GM23248 (cell line): ENCODE data around the gene OMP. TPM values are rescaled to one million over a fixed set of nuclear protein-coding genes. Genes with fewer than 3 reads are reported as not detected.
"Not testable (repeated sequence)": the region's sequence is repeated elsewhere in the genome, so short reads cannot be mapped to it uniquely, and the experiment has no call there.

ENCODE experiments used
- DNase-seq: peaks from one replicate; pipeline ENCODE4 v3.0.0-alpha.2; 2015
- H2AFZ ChIP-seq: fragments of 200-600 bp; sonication (generic); 2 replicates; pipeline ENCODE4 v1.6.1; 2016; ENCODE audit warnings: antibody characterized with exemption
- H3F3A ChIP-seq: fragments of 200-600 bp; sonication (generic); 2 replicates; pipeline ENCODE4 v1.6.1; 2016; ENCODE audit warnings: mild to moderate bottlenecking, antibody characterized with exemption, mixed run types; ENCODE audit not compliant: insufficient read depth
- H3K27ac ChIP-seq: fragments of 200-600 bp; sonication (generic); 2 replicates; pipeline ENCODE4 v1.5.1; 2016; ENCODE audit warnings: mild to moderate bottlenecking
- H3K27me3 ChIP-seq: fragments of 200-600 bp; sonication (generic); replicated peaks from 2 replicates; pipeline ENCODE4 v1.6.1; 2016; ENCODE audit warnings: mild to moderate bottlenecking; ENCODE audit not compliant: insufficient read depth
- H3K36me3 ChIP-seq: fragments of 200-600 bp; sonication (generic); 2 replicates; pipeline ENCODE4 v1.6.1; 2016; ENCODE audit warnings: low read depth, mild to moderate bottlenecking
- H3K4me1 ChIP-seq: fragments of 200-600 bp; sonication (generic); 2 replicates; pipeline ENCODE4 v1.6.1; 2016; ENCODE audit warnings: mild to moderate bottlenecking; ENCODE audit not compliant: insufficient read depth
- H3K4me2 ChIP-seq: fragments of 200-600 bp; sonication (generic); one replicate; pipeline ENCODE4 v1.6.1; 2016; ENCODE audit warnings: mild to moderate bottlenecking; ENCODE audit not compliant: unreplicated experiment
- H3K4me3 ChIP-seq: fragments of 200-600 bp; sonication (generic); 2 replicates; pipeline ENCODE4 v1.5.1; 2016; ENCODE audit warnings: mild to moderate bottlenecking
- H3K79me2 ChIP-seq: fragments of 200-600 bp; sonication (generic); 2 replicates; pipeline ENCODE4 v1.6.1; 2016; ENCODE audit warnings: mild to moderate bottlenecking; ENCODE audit not compliant: insufficient read depth
- H3K9ac ChIP-seq: fragments of 200-600 bp; sonication (generic); 2 replicates; pipeline ENCODE4 v1.6.1; 2016; ENCODE audit warnings: mild to moderate bottlenecking
- H3K9me2 ChIP-seq: fragments of 200-600 bp; sonication (generic); 2 replicates; pipeline ENCODE4 v1.6.1; 2016; ENCODE audit warnings: mixed run types, mild to moderate bottlenecking, moderate library complexity; ENCODE audit not compliant: insufficient read depth
- H3K9me3 ChIP-seq: fragments of 200-600 bp; sonication (generic); one replicate; pipeline ENCODE4 v1.6.1; 2017; ENCODE audit warnings: low read depth
- H4K20me1 ChIP-seq: fragments of 200-600 bp; sonication (generic); 2 replicates; pipeline ENCODE4 v1.6.0; 2016; ENCODE audit not compliant: insufficient read depth
- EZH2 ChIP-seq: fragments of 200-600 bp; sonication (generic); IDR thresholded peaks from 2 replicates; pipeline ENCODE4 v1.6.1; 2018; ENCODE audit warnings: antibody characterized with exemption, mild to moderate bottlenecking; ENCODE audit not compliant: insufficient read depth, poor library complexity, severe bottlenecking
- EZH2phosphoT487 ChIP-seq: fragments of 200-600 bp; sonication (generic); IDR thresholded peaks from 2 replicates; pipeline ENCODE4 v1.6.1; 2018; ENCODE audit warnings: antibody characterized with exemption, moderate library complexity, mild to moderate bottlenecking, low read depth; ENCODE audit not compliant: insufficient read depth
- WGBS, 2 experiments: methylation state at CpG; one replicate each; pipeline ENCODE4 v1.1.6; 2015 to 2017; ENCODE audit warnings: low lambda C conversion rate in 2 of 2, low coverage in 1 of 2; ENCODE audit errors: missing lambda C conversion rate in 2 of 2; 5-methylcytosine and 5-hydroxymethylcytosine counted together
- in situ Hi-C: fragments of 300-500 bp; cut with MboI; formaldehyde crosslinking; loops from 2 replicates; pipeline ENCODE4 v1.15.0; 2020
- polyA plus RNA-seq: library from polyadenylated mRNA; unstranded; fragments of >200 nt; fragmentation: Nextera tagmentation; extraction: Ambion mirVana; gene quantifications from 2 replicates; pipeline ENCODE4 v1.2.1, GENCODE V29; 2016
- total RNA-seq: library from RNA; depleted of rRNA; stranded (reverse); fragments of >200 nt; shearing (Covaris generic); gene quantifications from 2 replicates; pipeline ENCODE4 v1.2.3, GENCODE V29; 2014

Gene OMP
- total and polyA plus RNA-seq, 2 experiments from 2014 or later, result not detected

- no peaks in the 10 kb centered on the region for H3K79me2 ChIP-seq
- TF ChIP-seq EZH2phosphoT487 (no peak), EZH2 (no peak)
- H3K27me3 ChIP-seq, result no peaks in the 10 kb centered on the region
- in situ Hi-C loops, result no loop called here
- H3K4me1 ChIP-seq, result no peaks in the 10 kb centered on the region
- H3K9me3 ChIP-seq, result no peaks in the 10 kb centered on the region
- no peaks in the 10 kb centered on the region for H3K9me2 ChIP-seq
- no peaks in the 10 kb centered on the region for H3F3A ChIP-seq
- H3K36me3 ChIP-seq, result no peaks in the 10 kb centered on the region
- no peak for DNase-seq
- no peak overlapping the region for H3K4me2 ChIP-seq
- H3K9ac ChIP-seq, result no peak overlapping the region
- H3K4me3 ChIP-seq, result no peak overlapping the region
- H2AFZ ChIP-seq, result no peak overlapping the region
- no peaks in the 10 kb centered on the region for H4K20me1 ChIP-seq
- no peak overlapping the region for H3K27ac ChIP-seq
- WGBS, 2 experiments, result 82 to 88% methylated on average over 6 of the region's 6 CpGs
These were observed 8.4 kb upstream of the OMP start for GRCh38 chr11:77093987-77094840.

- no peaks in the 10 kb centered on the region for H4K20me1 ChIP-seq
- in situ Hi-C loops, result no loop called here
- 95 to 100% methylated on average over 4 to 7 of the region's 7 CpGs for WGBS, 2 experiments
These were observed 7.7 kb upstream of the OMP start for GRCh38 chr11:77094841-77095365.

GRCh38 chr11:77095551-77096490 lies 6.8 kb upstream of the OMP start:
- no peaks in the 10 kb centered on the region for H4K20me1 ChIP-seq
- no peaks in the 10 kb centered on the region for H3F3A ChIP-seq
- no peaks in the 10 kb centered on the region for H3K27me3 ChIP-seq
- no peaks in the 10 kb centered on the region for H3K4me1 ChIP-seq
- no peaks in the 10 kb centered on the region for H3K79me2 ChIP-seq
- no peaks in the 10 kb centered on the region for H3K36me3 ChIP-seq
- DNase-seq, result no peak
- H3K27ac ChIP-seq, result no peak overlapping the region
- no peak overlapping the region for H3K4me2 ChIP-seq
- H3K9me2 ChIP-seq, result no peaks in the 10 kb centered on the region
- WGBS, 2 experiments, result 93 to 94% methylated on average over 21 of the region's 21 CpGs
- TF ChIP-seq EZH2 (no peak), EZH2phosphoT487 (no peak)
- no peak overlapping the region for H3K4me3 ChIP-seq
- in situ Hi-C loops, result no loop called here
- no peak overlapping the region for H2AFZ ChIP-seq
- H3K9me3 ChIP-seq, result no peaks in the 10 kb centered on the region
- no peak overlapping the region for H3K9ac ChIP-seq

More at GRCh38 chr11:77094841-77095365, 7.7 kb upstream of the OMP start:
- H3K27me3 ChIP-seq, result no peaks in the 10 kb centered on the region
- no peak for DNase-seq
- H2AFZ ChIP-seq, result no peak overlapping the region
- no peaks in the 10 kb centered on the region for H3K36me3 ChIP-seq
- no peaks in the 10 kb centered on the region for H3K9me2 ChIP-seq
- no peaks in the 10 kb centered on the region for H3K79me2 ChIP-seq
- no peak overlapping the region for H3K9ac ChIP-seq
- H3K4me3 ChIP-seq, result no peak overlapping the region
- TF ChIP-seq EZH2phosphoT487, result no peak
- TF ChIP-seq EZH2, result no peak
- no peak overlapping the region for H3K27ac ChIP-seq
- no peak overlapping the region for H3K4me2 ChIP-seq
- H3K9me3 ChIP-seq, result no peaks in the 10 kb centered on the region
- no peaks in the 10 kb centered on the region for H3K4me1 ChIP-seq
- H3F3A ChIP-seq, result no peaks in the 10 kb centered on the region

DNA sequence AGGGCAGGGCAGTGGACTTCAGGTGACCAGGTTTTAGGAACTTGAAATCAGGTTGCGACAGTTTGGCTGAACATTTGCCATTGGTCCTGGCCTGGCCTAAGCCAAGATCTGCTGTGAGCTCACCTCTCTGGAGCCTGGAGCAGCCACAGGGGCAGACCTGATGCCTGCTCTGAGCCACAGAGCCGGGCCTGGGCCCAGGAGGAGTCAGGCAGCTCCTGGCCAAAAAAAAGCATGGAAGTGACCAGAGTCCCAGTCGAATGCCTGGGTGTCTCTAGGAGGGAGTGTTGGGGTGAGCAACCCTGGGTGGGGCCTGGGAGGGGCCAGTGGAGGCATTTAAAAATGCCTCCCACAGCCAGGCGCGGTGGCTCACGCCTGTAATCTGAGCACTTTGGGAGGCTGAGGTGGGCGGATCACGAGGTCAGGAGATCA lies 6.0 kb upstream of the OMP start:
- 92 to 95% methylated on average over 8 of the region's 8 CpGs for WGBS, 2 experiments
- TF ChIP-seq EZH2phosphoT487, result no peak
- TF ChIP-seq EZH2, result no peak
- Histone ChIP-seq H4K20me1 (no peaks in the 10 kb centered on the region), H3K36me3 (no peaks in the 10 kb centered on the region), H3K9me3 (no peaks in the 10 kb centered on the region), H3K4me3 (no peak overlapping the region), H3K9me2 (no peaks in the 10 kb centered on the region), H3K4me1 (no peaks in the 10 kb centered on the region), H2AFZ (no peak overlapping the region), H3K27ac (no peak overlapping the region), H3K27me3 (no peaks in the 10 kb centered on the region), H3K9ac (no peak overlapping the region), H3F3A (no peaks in the 10 kb centered on the region), H3K4me2 (no peak overlapping the region), H3K79me2 (no peaks in the 10 kb centered on the region)
- in situ Hi-C loops, result no loop called here
- DNase-seq, result no peak

GRCh38 chr11:77097180-77097579 lies 5.5 kb upstream of the OMP start:
- H3K9ac ChIP-seq, H3F3A ChIP-seq, H2AFZ ChIP-seq, H3K36me3 ChIP-seq, H3K4me2 ChIP-seq, in situ Hi-C loops, H3K27me3 ChIP-seq, H4K20me1 ChIP-seq, H3K9me2 ChIP-seq, H3K27ac ChIP-seq, DNase-seq, H3K79me2 ChIP-seq, H3K4me3 ChIP-seq, H3K4me1 ChIP-seq, H3K9me3 ChIP-seq: not testable (repeated sequence)
- WGBS, 2 experiments, result 71 to 80% methylated on average over 4 of the region's 4 CpGs
